GM10847 (cell line): ENCODE data around the gene MYCT1.

Source experiments
- POLR2A ChIP-seq: IDR thresholded peaks from 2 replicates; pipeline ENCODE4 v1.6.1; 2011; ENCODE audit not compliant: insufficient read length; ENCODE audit errors: extremely low read depth

MYCT1 gene, protein sequence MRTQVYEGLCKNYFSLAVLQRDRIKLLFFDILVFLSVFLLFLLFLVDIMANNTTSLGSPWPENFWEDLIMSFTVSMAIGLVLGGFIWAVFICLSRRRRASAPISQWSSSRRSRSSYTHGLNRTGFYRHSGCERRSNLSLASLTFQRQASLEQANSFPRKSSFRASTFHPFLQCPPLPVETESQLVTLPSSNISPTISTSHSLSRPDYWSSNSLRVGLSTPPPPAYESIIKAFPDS

DNA sequence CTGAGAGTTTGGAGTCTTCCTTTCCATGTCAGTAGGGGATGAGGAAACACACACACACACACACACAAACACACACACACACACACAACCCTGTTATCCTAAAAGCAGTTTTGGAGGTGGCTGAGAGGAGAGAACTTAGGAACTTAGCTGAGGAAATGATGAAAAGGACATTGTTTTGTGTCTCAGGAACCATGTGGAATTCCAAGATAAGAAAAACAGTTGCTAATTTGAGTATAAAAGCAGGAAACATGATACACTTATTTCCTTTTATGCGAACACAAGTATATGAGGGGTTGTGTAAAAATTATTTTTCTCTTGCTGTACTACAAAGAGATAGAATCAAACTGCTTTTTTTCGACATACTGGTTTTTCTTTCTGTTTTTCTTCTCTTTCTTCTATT lies at the start of gene MYCT1:
TSS of gene MYCT1 (plus strand) at position 264 of the 400 bp plus-strand sequence. CDS start at position 270, 6 bp downstream.
- TF ChIP-seq POLR2A = no peak

DNA sequence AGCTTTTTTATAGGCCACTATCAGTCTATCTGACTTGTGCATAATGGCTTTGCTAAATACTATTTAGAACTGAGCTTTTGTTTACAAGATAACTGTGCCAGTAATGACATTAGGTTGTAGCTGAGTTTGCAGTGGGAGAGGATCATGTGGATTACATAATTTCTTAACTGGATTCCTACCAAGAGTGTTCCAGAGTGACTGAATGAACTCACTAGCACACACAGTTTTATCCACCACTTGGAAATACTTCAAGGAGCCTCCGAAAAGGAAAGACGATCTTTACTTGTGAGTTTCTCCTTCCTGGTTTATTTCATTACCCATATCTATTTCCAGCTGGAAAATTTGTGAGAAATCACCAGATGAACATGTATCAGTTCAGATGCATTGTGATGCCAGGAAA lies 49.6 kb upstream of the MYCT1 start:
- no peak for TF ChIP-seq POLR2A

DNA sequence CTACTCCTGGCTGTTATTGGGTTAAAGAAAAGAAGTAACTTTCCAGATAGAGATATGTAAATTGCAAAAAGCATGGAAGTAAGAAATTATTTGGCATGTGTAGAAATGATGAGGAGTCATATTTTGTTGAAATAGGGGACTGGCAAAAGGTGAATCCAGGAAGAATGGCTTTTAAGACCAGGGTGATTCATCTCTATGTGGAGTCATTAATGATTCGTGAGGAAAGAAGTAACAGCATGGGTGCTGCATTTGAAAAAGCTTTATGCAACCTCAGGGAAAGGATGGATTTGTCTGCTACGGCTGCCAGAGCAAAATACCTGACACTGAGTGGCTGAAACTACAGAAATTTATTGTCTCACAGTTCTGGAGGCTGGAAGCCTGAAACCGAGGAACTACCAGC lies 45.7 kb upstream of the MYCT1 start:
- no peak for TF ChIP-seq POLR2A

DNA sequence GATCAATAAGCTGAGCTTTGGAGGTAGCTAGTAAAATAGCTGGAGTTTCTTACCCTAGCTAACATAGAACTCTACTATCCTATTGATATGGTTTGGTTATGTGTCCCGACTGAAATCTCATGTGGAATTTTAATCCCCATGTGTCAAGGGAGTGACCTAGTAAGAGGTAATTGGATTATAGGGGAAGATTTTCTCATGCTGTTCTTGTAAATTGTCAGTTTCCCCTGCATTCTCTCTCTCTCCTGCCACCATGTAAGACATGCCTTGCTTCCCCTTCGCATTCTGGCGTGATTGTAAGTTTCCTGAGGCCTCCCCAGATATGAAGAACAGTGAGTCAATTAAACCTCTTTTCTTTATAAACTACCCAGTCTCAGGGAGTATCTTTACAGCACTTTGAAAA lies 35.9 kb upstream of the MYCT1 start:
- TF ChIP-seq POLR2A = no peak

DNA sequence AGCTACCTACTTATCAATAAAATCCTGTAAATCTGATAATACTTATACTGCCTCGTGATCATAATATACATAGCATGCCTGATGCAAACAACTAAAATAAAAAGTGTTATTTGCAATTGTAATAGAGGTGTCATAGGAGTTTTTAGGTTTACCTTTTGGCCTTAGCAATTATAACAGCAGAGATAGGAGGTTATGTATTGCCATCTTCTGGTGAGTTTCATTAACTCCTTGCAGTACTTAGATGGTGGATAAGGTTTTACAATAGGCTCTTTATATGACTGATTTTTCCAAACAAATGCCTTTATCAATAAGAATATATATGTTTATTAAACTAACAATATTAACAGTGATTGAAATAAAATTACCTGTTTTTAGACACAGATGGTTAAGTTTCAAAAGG lies 27.8 kb upstream of the MYCT1 start:
- TF ChIP-seq POLR2A = no peak

DNA sequence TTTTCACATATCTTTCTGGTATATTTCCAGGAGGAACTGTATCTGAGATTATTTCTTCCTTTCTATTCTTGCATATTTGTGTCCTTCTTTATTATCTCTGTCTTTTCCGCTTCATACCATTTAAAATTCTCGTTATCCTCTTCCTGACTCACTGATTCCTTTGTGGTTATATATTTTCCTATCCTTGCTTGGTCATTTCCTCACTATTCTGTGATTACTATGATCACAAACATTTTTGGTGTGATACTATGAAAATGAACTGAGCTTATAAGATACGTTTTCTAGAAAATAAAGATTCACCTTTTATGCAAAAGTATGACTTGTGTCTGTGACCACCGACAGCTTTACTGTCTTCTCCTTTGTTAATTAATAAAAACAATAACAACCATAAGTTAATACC lies 26.5 kb upstream of the MYCT1 start:
- no peak for TF ChIP-seq POLR2A

DNA sequence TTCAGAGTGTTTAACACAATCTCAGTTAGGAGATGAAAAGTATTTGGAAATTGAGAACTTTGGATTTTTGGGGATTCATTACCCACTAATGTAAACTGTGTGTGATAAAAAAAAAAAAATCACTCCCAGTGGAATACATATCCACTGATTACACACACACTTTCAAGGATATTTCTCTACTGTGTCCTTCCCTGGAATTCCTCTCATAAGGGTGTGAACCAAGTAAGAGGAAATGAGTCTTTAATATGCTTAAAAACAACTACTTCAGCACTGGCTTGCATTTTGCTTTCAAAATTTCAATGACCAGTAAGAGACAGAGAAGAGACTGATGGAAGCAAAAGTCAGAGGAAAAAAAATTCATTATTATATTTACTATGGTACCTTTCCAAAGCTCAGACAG lies 24.5 kb upstream of the MYCT1 start:
- TF ChIP-seq POLR2A = no peak

DNA sequence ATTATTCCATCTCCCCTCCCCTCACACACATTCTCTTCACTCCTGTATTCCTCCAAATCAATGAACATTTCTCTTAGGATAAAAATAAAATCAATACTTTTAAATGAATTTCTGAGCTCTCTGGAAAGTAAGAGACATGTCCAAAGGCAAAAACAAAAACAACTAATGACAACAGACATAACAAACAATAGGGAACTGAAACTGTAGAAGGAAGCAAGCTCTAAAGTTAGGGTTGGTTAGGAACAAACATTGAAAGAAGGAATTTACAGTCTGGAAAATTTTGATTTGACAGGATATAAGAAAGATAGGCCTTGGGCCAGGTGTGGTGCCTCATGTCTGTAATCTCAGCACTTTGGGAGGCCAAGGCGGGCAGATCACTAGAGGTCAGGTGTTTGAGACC lies 17.5 kb upstream of the MYCT1 start:
- TF ChIP-seq POLR2A = no peak

DNA sequence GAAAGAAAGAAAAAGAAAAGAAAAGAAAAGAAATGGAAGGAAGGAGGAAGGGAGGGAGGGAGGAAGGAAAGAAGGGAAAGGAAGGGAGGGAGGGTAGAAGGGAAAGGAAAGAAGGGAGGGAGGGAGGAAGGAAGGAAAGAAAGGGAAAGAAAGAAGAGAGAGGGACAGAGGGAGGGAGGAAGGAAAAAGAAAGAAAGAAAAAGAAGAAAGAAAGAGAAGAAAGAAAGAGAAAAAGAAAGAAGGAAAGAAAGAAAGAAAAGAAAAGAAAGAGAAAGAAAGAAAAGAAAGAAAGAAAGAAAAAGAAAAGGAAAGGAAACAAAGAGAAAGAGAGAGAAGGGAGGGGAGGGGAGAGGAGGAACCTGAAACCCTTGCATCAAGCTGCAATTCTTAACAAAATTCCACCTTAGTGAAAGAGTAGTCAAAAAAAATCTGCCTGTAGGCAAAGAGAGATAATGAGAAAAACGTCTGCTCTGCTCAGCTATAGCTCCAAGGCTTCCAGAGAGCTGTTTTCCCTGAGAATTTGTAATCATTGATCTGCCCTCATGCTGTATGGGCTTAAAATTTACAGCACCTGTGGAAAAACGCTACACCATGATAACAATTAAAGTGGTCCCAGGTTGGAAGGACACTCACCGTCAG lies 16.7 kb upstream of the MYCT1 start:
- no peak for TF ChIP-seq POLR2A

DNA sequence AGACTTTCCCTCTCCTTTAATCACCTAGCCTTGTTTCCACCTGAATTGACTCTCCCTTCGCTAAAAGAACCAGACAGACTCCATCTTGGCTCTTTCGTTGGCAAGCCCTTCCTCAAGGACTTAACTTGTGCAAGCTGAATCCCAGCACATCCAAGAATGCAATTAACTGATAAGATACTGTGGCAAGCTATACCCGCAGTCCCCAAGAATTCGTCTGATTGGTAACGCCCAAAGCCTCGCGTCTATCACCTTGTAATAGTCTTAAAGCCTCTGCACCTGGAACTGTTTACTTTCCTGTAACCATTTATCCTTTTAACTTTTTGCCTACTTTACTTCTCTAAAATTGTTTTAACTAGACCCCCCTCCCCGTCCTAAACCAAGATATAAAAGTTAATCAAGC lies 15.6 kb upstream of the MYCT1 start:
- TF ChIP-seq POLR2A = no peak

DNA sequence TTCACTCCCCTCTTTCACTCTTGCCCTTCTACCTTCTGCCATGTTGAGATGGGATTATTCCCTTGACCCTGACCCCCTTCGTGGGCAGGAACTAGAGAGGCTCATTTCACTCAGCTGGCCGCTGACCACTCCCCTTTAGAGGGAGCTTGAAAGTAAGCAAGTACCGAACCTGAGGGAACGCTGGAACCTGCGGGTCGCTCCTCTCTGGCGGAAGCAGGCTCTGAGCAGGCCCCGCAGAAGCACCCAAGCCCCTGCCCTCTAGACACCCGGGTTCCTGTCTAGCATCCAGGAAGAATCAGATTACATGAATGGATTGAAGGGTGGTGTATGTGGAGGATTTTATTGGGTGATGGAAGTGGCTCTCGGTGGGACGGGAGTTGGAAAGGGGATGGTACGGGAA lies 11.9 kb upstream of the MYCT1 start:
- TF ChIP-seq POLR2A = no peak

DNA sequence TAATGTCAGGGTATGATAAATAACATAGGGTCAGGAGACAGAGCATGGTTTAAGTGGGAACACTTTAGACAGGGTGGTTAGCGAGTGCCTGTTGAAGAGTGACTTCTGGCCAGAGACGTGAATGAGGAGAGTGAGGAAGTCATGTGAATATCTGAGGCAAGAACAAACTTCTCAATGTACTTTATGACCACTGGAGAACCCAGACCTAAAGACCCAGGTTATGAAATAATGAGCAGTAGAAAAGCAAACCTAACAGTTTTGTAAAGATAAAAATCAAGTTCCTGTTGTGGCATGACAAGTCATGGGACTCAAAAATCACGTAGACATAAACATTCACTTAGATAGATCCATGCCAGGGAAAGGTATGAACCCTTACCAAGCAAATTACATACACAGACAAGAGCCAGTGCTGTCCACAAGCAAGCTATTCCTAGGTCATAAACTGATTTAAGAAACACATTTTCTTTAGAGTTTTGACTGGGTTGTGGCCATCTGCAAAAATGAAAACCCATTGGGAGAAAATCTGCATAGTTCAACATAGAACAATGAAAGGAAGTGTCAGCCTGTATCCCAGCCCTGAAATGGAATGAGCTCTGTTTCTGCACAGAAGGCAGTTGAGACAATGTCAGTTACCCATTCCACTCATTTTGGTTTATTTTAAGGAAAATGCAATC lies 2.2 kb upstream of the MYCT1 start:
- no peak for TF ChIP-seq POLR2A

DNA sequence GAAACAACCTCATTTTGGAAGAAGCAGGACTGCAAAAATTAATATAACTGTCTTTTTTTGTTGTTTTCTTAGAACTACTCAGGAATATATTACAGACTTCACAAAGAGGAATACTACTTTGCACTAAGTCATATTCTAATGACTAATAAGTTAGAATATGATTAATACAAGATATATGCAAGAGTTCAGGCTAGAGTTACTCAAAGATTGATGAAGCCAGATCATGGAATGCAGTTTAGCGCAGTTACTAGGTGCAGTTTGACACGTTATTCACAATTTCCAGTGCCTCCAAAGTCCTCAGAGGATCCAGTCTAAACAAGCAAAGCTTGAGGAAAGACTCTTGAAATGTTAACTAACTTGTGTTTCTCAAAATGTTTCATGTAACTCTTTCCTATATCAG lies 1.2 kb upstream of the MYCT1 start:
- no peak for TF ChIP-seq POLR2A

DNA sequence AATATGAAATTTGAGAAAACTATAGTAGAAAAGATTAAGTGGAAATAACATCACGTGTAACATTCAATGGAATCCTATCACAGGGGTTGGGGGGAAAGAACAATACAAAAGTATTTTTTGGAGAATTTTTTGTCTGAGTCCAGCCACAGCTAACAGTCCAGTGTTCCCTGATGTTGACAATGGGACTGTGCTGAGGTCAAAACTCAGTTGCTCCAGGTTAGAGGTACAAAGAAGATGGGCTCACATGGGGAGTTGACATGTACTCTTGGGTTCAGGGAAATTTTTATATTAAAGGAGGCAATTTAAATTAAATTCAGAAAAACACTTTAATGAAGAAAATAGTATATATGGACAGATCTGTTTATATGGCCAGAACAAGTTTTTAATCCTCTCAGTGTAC lies 995 bp downstream of the MYCT1 start:
- TF ChIP-seq POLR2A = no peak

DNA sequence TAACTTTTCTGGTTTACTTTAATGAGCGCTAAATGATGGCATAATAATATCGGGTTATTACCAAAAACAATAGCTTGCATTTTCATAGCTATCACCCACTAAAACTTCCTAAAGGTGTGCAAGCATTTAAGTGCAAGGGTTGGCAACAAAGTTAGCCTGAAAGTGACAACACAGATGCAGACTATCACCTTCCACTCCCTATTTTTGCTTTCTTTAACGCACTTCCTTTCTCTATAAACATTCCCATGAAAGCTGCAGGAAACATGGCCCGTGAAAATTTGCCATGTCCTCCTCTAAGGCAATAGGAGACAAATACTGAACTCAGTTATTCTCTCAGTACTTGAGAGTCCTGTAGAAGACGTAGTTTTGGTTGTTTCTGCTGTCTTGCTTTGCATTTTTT lies 2.7 kb downstream of the MYCT1 start:
- TF ChIP-seq POLR2A = no peak

DNA sequence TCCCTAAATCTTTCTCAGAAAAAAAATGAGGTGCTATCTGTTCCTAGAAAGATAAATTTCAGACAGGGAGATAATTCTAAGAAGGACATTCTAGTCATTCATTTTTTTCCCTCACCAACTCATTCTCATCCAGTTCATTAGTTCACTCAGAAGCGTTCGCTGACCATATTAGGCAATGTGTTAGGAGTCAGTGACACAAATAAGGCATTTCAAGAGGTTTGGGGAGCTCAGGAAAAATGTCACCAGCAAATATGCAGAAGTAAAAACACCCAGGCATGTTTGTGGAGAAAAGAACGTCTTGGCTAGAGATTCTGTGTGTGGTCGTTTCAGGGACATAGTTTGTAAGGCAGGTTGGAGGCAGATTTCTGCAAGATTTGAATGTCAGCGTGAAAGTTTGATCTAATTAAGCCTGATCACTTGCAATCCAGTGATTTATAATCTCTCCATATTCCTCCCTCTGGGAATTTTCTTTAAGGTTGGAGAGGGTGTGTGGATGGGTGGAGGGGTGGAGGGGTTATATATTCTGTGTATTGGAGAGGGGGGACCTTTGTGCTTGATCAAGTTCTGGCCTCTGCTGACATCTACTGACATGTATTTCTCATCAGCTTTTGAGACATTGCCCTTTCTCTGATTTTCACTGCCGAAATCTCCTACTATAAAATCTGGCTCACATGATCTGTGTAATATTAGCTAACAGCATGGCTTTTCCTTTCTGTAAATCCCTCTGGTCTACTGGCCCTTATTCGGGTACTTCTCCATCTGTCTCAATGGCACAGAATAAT lies 3.6 kb downstream of the MYCT1 start:
- TF ChIP-seq POLR2A = no peak

DNA sequence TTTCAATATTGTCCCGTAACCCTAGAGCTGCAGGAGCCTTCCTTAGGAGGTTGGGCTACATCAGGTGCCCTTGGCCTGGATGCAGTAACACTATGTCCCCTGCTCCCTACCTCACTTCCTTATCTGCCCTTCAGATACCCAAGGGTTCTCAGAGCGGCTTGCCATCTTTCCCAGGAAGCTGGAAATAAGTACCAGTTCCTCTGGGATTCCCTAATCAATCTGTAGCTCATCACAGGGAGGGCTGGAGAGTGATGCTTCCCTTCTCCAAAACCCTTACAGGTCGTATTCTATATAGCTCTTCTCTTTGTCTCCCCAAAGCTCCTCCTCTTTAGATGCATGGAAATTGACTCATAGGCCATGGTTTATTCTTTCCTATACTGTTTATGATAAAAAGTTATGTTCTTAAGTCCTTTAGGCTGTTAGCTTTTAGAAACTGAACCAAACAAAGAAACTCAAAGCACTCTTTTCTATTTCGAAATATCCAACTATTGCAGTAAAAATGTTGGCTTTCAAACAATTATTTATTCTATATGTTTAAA lies 4.2 kb downstream of the MYCT1 start:
- no peak for TF ChIP-seq POLR2A
